HG02763 (cell line): ENCODE data around the gene TAGLN.
"Not testable (repeated sequence)": the region's sequence is repeated elsewhere in the genome, so short reads cannot be mapped to it uniquely, and the experiment has no call there.

Source experiments
- ATAC-seq: cut with Tn5 transposase; IDR thresholded peaks from one replicate; pipeline ENCODE4 v1.9.1; 2021; ENCODE audit warnings: mild to moderate bottlenecking, moderate library complexity; ENCODE audit not compliant: unreplicated experiment

TAGLN gene

GRCh38 chr11:117180661-117181585, 18.2 kb upstream of the TAGLN start:
- ATAC-seq = no peak

DNA sequence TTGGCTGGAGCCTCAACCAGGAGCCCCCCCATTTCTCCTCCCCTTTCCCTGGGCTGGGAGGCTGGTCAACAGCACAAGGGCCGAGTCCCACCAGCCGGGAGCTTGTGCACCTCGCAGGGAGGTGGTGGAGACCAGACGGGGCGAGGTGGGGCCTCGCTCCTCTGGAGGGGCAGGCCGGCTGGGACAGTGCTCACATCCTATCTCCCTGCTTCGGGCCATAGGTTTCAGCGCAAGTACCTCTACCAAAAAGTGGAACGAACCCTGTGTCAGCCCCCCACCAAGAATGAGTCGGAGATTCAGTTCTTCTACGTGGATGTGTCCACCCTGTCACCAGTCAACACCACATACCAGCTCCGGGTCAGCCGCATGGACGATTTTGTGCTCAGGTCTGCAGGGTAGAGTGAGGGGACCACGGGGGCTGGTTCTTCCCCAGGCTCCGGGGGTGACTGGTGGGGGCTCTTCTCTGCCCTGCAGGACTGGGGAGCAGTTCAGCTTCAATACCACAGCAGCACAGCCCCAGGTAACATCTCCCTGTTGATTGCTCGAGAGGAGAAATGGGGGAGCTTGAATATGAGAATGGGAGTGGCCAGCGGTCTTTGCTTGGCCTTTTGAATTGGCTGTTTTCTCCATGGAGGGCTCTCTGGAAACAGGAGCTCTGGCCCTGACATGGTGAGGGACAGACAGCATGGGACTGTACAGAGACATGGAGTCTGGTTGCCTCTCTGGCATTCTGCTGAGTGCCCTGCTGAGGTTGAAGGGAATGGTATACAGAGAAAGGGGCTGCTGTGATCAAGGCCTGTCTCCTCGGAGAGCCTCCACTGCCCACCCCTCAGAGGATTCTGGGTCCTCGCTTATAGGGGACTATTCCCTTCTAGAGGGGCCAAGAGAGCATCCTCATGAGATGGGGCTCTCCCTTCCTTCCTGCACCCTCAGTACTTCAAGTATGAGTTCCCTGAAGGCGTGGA, 17.3 kb upstream of the TAGLN start:
- no peak for ATAC-seq

GRCh38 chr11:117182551-117182935, 16.6 kb upstream of the TAGLN start:
- ATAC-seq = no peak

GRCh38 chr11:117183178-117183577, 16.0 kb upstream of the TAGLN start:
- not testable (repeated sequence) for ATAC-seq

DNA sequence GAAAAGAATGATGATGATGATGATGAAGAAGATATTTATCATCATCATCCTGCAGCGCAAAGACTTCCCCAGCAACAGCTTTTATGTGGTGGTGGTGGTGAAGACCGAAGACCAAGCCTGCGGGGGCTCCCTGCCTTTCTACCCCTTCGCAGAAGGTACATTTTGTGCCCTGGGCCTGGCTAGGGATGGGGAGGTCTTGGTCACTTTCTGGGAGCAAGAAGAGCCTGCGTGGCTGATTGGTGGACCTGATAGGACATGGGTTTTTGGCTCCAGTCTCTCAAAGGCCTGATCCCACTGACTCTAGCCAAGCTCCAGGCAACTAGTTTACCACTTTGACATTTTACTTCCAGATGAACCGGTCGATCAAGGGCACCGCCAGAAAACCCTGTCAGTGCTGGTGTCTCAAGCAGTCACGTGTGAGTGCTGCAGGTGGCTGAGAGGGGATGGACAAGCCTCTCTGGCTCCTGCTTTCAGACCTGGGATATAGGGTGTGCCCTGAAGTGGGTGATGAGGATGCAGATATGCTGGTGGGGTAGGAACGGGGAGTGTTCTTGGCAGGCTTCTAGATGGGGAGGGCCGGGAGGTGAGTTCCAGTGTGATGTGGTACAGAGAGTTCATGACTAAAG, 15.3 kb upstream of the TAGLN start:
- ATAC-seq = no peak

DNA sequence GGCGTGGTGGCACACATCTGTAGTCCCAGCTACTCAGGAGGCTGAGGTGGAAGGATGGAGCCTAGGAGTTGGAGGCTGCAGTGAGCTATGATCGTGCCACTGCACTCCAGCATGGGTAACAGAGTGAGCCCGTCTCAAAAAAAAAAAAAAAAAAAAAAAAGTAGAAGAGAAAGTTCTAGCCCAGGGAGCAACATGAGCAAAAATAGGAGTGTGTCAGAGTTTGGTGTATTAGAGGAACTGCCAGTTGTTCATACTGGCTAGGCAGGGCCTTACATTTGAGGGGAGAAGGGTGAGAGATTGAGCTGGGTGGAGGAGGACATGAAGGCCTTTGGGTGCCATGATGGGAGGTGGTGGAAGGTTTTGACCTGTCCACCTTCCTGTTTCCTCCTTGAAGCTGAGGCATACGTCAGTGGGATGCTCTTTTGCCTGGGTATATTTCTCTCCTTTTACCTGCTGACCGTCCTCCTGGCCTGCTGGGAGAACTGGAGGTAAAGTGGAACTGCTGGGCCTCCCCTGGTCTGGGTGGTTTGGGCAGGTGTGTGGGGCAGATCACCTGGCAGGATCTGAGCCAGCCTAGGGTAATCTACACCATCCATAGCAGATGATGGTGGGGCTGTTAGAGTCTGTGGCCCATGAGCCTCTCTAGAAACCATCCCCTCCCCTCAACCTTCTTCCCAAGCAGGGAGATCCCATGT, 13.3 kb upstream of the TAGLN start:
- ATAC-seq = no peak

GRCh38 chr11:117186431-117186761, 12.8 kb upstream of the TAGLN start:
- no peak for ATAC-seq

DNA sequence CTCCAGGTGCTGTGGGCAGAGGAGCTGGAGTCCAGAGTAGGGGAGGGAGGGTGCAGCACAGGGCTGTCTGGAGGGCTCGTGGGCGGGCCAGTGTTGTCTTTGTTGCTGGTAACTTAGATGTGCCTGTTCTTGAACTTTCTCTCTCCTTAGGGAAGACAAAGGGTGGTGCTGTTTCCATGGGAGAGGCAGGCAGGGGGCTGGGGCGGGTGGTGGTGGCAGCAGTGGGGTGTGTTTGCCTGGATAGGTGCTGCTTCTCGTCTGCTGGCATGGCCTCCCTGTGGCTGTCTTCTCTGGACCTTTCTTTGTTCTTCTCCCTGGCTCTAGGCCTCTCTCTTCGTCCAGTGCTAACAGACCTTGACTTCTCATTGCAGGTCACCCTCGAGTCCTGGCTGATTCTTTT, 12.2 kb upstream of the TAGLN start:
- ATAC-seq = no peak

GRCh38 chr11:117187428-117187798, 11.8 kb upstream of the TAGLN start:
- ATAC-seq = no peak

DNA sequence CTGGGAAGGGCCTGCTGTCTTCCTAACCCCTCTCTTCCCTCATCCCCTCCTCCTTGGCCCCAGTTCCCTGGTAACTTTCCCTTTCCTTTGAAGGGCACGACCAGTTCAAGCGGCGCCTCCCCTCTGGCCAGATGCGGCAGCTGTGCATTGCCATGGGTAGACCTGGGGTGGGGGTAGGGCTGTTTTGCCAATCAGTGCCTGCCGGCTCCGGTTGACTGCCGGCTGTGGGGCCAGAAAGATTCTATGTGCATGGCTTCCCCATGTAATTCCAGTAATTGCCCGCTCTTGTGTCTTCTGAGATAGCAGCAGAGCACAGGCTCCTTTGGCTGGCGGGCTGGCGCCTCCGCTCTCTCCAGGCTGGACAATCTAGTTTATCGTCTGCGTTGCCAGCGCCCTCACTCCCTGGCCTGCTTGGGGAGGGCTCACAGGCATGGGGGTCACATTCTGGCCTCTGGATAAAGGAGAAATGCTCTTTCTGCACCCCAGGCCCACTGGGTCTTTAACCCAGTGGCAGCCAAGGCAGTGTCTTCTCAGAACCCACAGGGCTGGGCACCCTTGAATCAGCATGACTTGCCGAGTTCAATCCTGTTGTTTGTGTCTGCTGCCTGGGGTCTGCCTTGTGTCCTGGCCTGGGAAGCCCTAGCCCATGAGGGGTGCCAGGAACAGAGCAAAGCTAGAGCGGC, 11.2 kb upstream of the TAGLN start:
- ATAC-seq = no peak

DNA sequence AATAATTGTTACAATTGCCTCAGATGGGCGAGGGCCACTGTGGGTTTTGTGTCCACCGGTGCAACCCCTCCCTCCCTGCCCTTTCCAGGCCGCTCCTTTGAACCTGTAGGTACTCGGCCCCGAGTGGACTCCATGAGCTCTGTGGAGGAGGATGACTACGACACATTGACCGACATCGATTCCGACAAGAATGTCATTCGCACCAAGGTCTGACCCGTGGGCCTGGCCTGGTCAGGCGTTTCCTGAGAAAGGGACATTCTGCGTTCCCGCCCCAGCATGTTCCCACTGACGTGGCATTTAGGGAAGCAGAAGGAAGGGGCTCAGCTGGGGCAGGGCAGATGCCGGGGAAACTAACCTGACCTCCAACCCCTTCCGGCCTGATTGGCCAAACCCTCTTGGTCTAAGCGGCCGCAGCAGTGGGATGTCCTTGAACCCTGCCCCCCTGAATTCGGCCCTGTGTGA, 10.5 kb upstream of the TAGLN start:
- no peak for ATAC-seq

GRCh38 chr11:117189191-117189940, 9.8 kb upstream of the TAGLN start:
- ATAC-seq = peak; percentile 41

- ATAC-seq = no peak
These were observed 9.1 kb upstream of the TAGLN start for GRCh38 chr11:117189941-117190544.

GRCh38 chr11:117191680-117192400, 7.3 kb upstream of the TAGLN start:
- ATAC-seq = no peak

- no peak for ATAC-seq
These were observed 6.7 kb upstream of the TAGLN start for GRCh38 chr11:117192401-117192875.

GRCh38 chr11:117193130-117194020, 5.8 kb upstream of the TAGLN start:
- ATAC-seq = no peak

GRCh38 chr11:117194267-117194666, 4.9 kb upstream of the TAGLN start:
- ATAC-seq = no peak
